HG03060 (cell line): Measurements from ENCODE around the gene THRB.

Source experiments
- ATAC-seq: cut with Tn5 transposase; IDR thresholded peaks from one replicate; pipeline ENCODE4 v1.9.1; 2021; ENCODE audit warnings: low read depth, moderate number of reproducible peaks; ENCODE audit not compliant: unreplicated experiment

Gene THRB

GRCh38 chr3:24513463-24513862 lies 18.8 kb upstream of the THRB start:
- ATAC-seq: no peak

GRCh38 chr3:24512564-24513197 lies 18.0 kb upstream of the THRB start:
- no peak for ATAC-seq

- ATAC-seq: no peak
These were observed 15.5 kb upstream of the THRB start for GRCh38 chr3:24510030-24510648.

GRCh38 chr3:24508423-24508839 lies 13.8 kb upstream of the THRB start:
- ATAC-seq: no peak

GRCh38 chr3:24507776-24508422 lies 13.2 kb upstream of the THRB start:
- ATAC-seq: no peak

- ATAC-seq: no peak
These were observed 12.5 kb upstream of the THRB start for GRCh38 chr3:24506966-24507775.

GRCh38 chr3:24505691-24506550 lies 11.3 kb upstream of the THRB start:
- ATAC-seq: no peak

GRCh38 chr3:24504772-24505171 lies 10.1 kb upstream of the THRB start:
- no peak for ATAC-seq

- peak; percentile 64 for ATAC-seq
These were observed 9.0 kb upstream of the THRB start for GRCh38 chr3:24503616-24504113.

- ATAC-seq: no peak
These were observed 8.0 kb upstream of the THRB start for GRCh38 chr3:24502690-24503089.

- ATAC-seq: no peak
These were observed 6.2 kb upstream of the THRB start for GRCh38 chr3:24500806-24501205.

GRCh38 chr3:24499991-24500390 lies 5.3 kb upstream of the THRB start:
- ATAC-seq: no peak

- ATAC-seq: no peak
These were observed 4.1 kb upstream of the THRB start for GRCh38 chr3:24498796-24499195.

GRCh38 chr3:24498391-24498790 lies 3.7 kb upstream of the THRB start:
- no peak for ATAC-seq

- ATAC-seq: no peak
These were observed 3.3 kb upstream of the THRB start for GRCh38 chr3:24497942-24498341.

GRCh38 chr3:24496529-24497482 lies 2.2 kb upstream of the THRB start:
- ATAC-seq: no peak

GRCh38 chr3:24495326-24495994 lies 810 bp upstream of the THRB start:
- no peak for ATAC-seq
